Activated T-cell treated with anti-CD3 and anti-CD28 coated beads, Interleukin-2, amount 50 U/mL, for 1 hour (primary cell): ENCODE measurements around the gene ZNF766.
A peak's percentile ranks its signal among the peaks of the same experiment; 100 is the strongest.
"Not testable (repeated sequence)": the region's sequence is repeated elsewhere in the genome, so short reads cannot be mapped to it uniquely, and the experiment has no call there.

Source experiments
- DNase-seq: peaks from one replicate; pipeline ENCODE4 v3.0.0-alpha.2; 2020

The ZNF766 gene

DNA sequence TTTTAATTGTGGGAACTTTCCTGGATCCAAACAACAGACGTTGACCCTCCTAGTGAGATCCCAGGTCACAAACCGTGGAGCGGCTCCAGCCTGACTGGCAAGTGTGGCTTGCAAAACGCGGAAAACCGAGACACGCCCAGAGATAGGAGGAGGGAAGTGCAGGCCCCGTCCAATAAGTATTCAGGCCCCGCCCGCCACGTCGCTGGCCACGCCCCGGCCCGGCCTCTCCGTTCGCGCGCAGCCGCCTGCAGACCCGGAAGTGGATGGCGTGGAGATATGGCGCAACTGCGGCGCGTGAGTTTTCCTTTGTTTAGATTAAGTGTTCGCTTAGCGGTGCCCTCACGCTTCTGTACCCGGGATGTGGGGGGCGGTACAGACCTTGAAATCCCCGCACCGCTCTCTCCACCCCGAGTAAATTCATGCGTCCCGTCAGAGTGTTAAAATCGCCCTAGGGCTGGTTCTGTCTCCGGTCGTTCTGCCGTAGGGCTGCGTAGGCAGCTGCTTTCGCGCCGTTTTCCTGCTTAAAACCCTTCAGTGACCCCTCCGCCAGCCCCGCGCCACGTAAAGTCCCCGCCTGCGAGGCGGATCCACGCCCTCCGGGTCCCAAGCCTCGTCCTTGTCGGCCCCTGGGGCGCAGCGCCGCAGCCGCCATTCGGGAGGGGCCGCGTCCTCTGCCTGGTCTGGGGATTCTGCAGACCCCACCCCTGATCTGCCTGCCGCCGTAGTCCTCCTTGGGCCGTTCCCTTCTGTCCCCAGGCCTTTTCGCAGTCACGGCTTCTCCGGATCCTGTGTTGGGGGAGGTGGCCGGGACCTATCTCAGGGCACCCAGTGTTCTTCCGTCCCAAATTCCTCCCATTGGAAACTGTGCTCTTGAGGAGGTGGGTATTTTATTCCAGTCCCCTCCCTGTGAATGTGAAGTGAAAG, at the start of gene ZNF766:
Gene ZNF766 (plus strand): TSS at position 250 of the 924 bp plus-strand sequence. CDS start 27 bp downstream, at position 277.
- peak; percentile 98 for DNase-seq

DNA sequence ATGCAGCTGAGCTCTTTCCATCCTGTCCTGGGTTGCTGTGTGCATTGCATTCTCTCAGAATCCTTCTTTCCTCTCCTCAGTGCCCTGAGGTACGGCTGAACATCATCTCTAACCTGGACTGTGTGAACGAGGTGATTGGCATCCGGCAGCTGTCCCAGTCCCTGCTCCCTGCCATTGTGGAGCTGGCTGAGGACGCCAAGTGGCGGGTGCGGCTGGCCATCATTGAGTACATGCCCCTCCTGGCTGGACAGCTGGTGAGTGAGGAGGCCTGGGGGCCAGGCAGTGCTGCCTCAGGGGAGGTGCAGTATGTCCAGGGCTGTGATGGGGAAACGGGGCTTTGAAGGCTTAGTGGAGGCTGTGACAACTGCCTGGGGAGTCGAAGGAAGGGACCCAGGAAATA, 49.8 kb upstream of the ZNF766 start:
- no peak for DNase-seq

DNA sequence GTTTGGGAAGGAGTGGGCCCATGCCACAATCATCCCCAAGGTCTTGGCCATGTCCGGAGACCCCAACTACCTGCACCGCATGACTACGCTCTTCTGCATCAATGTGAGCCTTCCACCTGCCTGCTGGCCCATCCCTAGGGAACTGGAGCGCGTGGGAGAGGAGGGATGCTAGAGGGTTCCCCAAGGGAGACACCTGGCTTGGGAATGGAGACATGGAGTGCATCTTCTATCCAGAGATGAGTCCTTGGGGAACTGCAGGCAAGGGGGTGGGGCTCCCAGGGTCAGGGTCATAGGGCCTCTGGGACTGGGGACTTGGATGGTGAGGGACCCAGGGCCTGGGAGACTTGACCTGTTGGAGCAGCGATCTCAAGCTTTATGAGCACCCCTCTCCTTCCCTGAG, 48.4 kb upstream of the ZNF766 start:
- no peak for DNase-seq

DNA sequence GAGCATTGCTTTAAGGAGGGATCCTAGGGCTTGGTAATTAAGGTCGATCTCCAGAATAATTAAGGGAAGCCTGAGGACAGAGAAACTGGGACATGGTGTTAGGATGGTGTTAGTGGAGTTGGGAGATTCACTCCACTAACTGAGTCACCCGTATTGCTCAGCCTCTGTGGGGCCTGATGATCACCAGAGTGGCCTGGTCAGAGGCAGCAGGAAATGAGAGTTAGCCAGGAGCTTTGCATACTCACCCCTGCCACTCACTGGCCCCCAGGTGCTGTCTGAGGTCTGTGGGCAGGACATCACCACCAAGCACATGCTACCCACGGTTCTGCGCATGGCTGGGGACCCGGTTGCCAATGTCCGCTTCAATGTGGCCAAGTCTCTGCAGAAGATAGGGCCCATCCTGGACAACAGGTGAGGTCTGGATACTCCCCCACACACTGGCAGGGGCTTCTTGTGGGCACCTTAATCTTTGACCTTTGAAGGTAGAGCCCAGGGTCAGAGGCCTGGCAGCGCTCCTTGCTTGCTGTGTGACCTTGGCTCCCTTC, 47.5 kb upstream of the ZNF766 start:
- DNase-seq: no peak

GRCh38 chr19:52224211-52224610, 45.2 kb upstream of the ZNF766 start:
- DNase-seq: no peak

- no peak for DNase-seq
Observed at GRCh38 chr19:52226652-52227051, 42.7 kb upstream of the ZNF766 start.

- no peak for DNase-seq
Observed at GRCh38 chr19:52227196-52227940, 42.0 kb upstream of the ZNF766 start.

- DNase-seq: no peak
Observed at GRCh38 chr19:52227980-52228379, 41.4 kb upstream of the ZNF766 start.

DNA sequence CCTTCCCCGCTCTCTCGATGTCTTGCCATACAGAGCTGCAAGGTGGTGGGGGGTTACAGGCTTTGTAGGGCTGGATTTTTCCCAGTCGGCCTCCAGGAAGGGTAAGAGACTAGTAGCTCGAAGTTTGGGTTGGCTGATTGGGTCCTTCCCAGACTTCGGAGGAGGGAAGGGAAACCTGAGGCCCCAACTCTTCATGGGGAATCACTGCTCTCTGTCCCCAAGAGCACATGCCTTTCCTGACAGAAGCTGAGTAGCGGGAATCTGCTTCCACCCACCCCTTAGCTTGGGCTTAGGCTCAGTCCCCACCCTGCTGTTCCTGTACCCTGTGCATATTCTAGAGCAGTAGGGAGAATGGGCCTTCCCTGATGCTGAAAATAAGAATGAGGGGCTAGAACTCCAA, 39.9 kb upstream of the ZNF766 start:
- DNase-seq: no peak

GRCh38 chr19:52230685-52231084, 38.7 kb upstream of the ZNF766 start:
- DNase-seq: no peak

DNA sequence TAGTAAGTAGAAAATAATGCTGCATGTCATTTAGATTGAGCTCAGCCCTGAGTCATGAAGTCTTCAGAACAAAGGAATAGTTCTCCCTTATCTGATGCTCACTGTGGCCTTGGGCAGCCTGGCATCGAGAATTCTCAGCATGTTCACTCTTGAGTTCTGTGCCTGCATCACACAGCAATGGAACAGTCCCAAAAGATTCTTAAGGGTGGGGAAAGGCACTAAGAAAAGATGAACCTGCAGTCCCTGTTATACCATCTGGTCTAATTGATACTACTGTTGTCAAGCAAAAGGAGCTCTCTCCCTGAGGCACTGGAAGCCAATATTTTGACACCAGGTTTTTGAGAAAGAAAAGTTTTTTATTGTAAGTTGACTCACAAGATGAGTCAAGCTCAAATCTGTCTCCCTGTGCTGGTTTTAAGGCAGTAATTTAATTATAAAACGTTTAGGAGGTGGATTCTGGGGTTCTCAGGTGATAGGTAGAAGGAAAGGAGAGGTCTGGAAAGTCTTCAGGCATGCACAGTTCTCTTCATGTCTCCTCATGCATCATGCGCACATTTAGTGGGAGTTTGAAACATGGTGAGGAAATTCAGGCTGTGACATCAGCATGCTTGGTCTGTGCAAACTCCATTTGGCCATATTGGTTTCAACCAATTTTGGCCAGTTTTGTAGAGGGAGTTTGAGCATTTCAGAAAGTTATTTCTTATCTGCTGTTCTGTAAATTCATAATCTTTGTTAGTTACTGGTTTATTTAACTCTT, 38.1 kb upstream of the ZNF766 start:
- DNase-seq: no peak

DNA sequence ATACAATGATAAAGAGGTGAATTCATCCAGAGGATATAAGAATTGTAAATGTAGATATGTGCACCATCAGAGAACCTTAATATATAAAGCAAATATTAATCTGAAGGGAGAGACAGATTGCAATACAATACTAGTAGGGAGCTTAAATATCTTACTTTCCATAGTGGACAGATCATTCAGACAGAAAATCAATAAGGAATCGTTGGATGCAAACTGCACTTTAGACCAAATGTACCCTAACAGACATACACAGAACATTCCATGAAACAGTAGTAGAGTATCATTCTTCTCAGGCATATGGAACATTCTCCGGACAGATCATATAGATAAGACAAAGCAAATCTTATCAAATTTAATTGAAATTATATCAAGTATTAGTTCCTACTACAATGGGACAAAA, 35.0 kb upstream of the ZNF766 start:
- no peak for DNase-seq

DNA sequence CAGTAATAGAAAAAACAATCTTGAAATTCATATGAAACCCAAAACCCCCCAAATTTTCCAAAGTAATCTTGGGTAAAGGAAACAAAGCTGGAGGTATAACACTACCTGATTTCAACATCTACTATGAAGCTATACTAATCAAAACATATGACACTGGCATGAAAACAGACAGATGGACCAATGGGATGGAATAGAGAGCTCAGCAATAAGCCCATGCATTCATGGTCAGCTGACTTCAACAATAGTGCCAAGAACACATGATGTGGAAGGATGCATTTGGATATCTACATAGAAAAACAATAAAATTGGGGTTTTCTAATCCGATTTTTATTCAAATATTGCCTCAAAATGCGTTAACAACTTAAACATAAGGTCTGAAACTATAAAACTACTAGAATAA, 32.2 kb upstream of the ZNF766 start:
- no peak for DNase-seq

- DNase-seq: peak; percentile 59
Observed at GRCh38 chr19:52237771-52238400, 31.5 kb upstream of the ZNF766 start.

DNA sequence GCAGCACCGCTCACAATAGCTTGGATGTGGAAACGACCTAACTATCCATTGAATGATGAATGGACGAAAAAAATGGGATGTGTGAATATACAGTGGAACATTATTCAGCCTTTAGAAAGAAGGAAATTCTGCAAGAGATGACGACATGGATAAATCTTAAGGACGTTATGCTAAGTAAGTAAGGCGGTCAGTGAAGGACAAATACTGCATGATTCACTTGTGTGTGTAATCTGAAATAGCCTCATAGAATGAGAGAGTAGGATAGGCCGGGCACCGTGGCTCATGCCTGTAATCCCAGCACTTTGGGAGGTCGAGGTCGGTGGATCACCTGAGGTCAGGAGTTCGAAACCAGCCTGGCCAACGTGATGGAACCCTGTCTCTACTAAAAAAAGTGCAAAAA, 25.4 kb upstream of the ZNF766 start:
- no peak for DNase-seq

- peak; percentile 58 for DNase-seq
Observed at GRCh38 chr19:52248241-52248640, 21.1 kb upstream of the ZNF766 start.

DNA sequence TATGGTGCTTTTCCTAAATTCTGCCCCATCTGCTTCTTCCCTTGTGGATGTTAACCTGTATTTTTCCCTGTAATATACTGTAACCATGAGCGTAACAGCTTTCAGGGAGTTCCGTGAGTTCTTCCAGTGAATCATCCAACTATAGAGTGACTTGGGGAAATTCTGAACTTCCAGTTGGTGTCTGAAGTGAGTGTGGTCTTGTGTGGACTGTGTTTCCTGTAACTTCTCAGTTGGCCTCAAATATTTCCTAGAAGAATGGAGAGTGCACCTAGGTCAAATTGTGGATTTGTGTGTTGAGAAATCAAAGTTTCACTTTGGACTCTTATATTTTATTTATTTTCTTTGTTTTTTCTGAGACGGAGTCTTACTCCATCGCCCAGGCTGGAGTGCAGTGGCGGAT, 11.0 kb upstream of the ZNF766 start:
- no peak for DNase-seq

DNA sequence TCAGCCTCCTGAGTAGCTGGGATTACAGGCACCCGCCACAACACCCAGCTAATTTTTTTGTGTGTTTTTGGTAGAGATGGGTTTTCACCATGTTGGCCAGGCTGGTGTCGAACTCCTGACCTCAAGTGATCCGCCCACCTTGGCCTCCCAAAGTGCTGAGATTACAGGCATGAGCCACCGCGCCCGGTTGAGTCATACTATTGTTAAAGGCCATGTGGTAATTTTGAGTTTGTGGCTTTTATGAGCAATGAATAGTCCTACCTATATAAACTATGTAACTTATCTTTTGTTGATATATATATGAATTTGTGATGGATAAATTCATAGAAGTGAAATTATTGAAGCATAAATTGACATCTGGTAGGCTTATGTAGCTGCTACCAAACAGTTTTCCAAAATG, 3.8 kb upstream of the ZNF766 start:
- not testable (repeated sequence) for DNase-seq

DNA sequence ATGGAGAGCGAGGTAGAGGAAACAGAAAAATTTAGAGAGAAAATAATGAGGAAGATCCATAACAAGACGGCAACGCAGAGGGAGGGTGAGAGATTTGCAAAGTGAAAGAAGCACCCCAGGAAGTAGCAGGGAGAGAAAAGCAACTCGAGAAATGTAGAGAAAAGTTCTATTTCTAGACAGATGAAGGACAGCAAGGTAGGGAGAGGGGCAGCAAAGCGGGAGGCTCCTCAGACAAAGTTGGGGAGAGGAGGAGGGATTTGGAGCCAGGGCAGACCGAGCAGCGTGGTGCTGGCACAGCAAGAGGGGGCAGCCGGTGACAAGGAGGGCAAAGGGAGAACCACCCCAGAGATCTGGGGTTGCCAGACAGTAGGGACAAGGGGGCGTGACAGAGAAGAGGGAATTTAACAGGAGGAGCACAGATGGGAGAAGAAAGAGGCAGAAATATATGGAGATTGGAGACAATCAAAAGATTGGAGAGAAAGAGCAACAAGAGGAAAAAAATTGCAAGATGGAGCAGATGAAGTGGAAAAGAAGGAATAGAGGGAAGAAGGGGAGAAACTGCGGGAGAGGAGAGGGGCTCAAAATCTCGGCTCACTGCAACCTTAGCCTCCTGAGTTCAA, 989 bp downstream of the ZNF766 start:
- DNase-seq: no peak

- no peak for DNase-seq
Observed at GRCh38 chr19:52273301-52273700, 3.9 kb downstream of the ZNF766 start.

DNA sequence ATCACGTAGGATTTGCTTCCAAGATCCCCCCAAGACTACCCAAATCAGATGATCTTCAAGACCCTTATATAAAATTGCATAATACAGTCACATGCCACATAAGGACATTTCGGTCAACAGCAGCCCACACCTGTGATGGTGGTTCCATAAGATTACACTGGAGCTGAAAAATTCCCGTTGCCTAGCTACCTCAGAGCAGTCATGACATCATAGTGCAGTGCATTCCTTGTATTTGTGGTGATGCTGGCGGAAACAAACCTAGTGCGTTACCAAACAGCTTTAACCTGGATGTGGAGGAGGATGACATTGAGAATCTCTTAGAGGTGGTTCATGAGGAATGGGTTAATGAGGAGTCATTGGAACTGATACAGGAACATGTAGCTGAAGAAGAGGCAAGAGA, 4.8 kb downstream of the ZNF766 start:
- no peak for DNase-seq

GRCh38 chr19:52275988-52276387, 6.6 kb downstream of the ZNF766 start:
- DNase-seq: no peak
